Posterior cingulate gyrus (tissue), 11 donors: ENCODE results near the gene SYNJ2.
A peak's percentile ranks its signal among the peaks of the same experiment; 100 is the strongest.
"Not testable (repeated sequence)": the region's sequence is repeated elsewhere in the genome, so short reads cannot be mapped to it uniquely, and the experiment has no call there.

Experiments
- DNase-seq, 10 donors: peaks; one replicate each; pipeline versions ENCODE4 v3.0.0 to v3.0.0-alpha.2; 2020 to 2021; ENCODE audit warnings: mixed read lengths in 3 of 10
- intact Hi-C: fragments of 100-400 bp; cut with DNase I; formaldehyde crosslinking; loops from one replicate; pipeline ENCODE4 v1.15.1; 2023

SYNJ2 gene

DNA sequence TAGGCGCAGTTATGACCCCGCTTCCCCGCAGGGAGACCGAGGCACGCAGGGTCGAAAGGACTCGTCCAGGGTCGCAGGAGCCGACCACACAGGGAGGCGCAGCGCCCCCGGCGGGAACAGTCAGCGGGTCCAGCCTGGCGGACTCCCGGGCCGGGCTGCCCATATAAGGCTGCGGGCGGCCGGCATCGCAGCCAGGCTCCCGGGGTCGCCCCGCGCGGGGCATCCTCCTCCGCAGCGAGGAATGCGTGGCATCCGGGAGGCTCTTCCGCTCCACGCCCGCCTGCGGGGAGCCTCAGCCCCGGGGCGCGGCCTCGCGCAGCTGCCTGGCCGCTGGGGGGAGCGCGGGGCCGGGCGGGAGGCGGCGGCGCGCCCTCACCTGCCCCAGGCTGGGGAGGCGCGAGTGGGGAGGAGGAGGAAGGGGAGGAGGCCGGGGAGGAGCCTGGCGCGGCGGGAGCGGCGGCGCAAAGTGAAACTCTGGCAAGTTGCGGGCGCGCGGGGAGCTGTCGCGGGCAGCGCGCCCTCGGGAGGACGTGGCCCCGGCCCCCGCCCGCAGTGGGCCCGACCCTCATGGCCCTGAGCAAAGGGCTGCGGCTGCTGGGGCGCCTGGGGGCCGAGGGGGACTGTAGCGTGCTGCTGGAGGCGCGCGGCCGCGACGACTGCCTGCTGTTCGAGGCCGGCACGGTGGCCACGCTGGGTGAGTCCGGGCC is at the start of gene SYNJ2:
Gene SYNJ2, plus strand, starts transcription at position 469 of the 707 bp plus-strand sequence. Its CDS starts 99 bp downstream, at position 568.
- peak; percentile 58 to 96 (median 64) for DNase-seq
- intact Hi-C loops: loop anchor here (5.0 kb wide), 1 partner anchor 91 kb away; no protein-coding TSS in a partner anchor

DNA sequence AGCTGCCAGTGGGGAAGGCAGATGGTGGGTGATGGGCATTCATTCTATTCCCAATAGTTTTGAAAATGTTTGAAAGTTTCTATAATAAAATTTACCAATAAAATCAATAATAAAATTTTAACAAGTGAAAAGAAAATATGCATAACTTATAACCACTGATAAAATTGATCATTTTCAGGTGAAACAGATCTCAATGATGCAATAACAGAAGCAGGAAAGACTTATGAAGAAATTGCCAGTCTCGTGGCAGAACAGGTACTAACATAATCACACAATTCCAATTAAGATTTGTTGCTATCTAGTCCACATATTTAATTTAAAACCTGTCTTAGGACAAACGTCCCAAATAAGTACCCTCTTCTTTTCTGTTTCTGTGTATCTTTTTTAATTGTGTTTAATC is 45.9 kb upstream of the SYNJ2 start:
- DNase-seq: no peak
- intact Hi-C loops: no loop called here

- intact Hi-C loops: no loop called here
These were observed 44.3 kb upstream of the SYNJ2 start for GRCh38 chr6:157937318-157937717.

GRCh38 chr6:157937916-157938315 is 43.7 kb upstream of the SYNJ2 start:
- intact Hi-C loops: no loop called here
- no peak for DNase-seq

More at GRCh38 chr6:157937318-157937717, 44.3 kb upstream of the SYNJ2 start:
- DNase-seq: no peak

- intact Hi-C loops: loop anchor here (5.0 to 10.0 kb wide), 2 partner anchors 38 to 296 kb away; no protein-coding TSS in a partner anchor
- DNase-seq: not testable (repeated sequence)
These were observed 41.2 kb upstream of the SYNJ2 start for GRCh38 chr6:157940375-157941036.

- DNase-seq: peak; percentile 66 to 97 (median 80)
- intact Hi-C loops: loop anchor here (5.0 to 10.0 kb wide), 2 partner anchors 39 to 296 kb away; no protein-coding TSS in a partner anchor
These were observed 40.4 kb upstream of the SYNJ2 start for GRCh38 chr6:157941101-157941863.

DNA sequence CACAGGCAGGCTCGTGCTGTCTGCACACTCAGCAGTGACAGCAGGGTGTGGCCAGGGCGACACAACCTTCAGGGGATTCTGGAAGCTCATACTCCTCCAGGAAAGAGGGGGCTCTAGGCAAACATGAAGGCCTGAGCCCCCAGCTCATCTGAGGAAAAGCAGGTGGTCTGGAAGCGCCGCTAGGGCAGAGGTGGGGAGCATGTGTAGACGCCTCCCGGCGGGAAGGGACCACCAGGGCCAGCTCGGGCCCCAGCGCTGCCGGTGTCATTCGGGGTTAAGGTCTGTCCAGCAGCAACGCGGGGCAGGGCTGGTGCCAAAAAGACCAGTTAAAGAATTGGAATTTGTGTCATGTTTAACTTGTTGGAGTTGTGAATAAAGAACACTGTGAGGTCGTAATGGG is 39.3 kb upstream of the SYNJ2 start:
- intact Hi-C loops: loop anchor here (5.0 to 10.0 kb wide), 2 partner anchors 40 to 298 kb away; no protein-coding TSS in a partner anchor
- DNase-seq: peak in 1 of 10 donors; percentile 73

DNA sequence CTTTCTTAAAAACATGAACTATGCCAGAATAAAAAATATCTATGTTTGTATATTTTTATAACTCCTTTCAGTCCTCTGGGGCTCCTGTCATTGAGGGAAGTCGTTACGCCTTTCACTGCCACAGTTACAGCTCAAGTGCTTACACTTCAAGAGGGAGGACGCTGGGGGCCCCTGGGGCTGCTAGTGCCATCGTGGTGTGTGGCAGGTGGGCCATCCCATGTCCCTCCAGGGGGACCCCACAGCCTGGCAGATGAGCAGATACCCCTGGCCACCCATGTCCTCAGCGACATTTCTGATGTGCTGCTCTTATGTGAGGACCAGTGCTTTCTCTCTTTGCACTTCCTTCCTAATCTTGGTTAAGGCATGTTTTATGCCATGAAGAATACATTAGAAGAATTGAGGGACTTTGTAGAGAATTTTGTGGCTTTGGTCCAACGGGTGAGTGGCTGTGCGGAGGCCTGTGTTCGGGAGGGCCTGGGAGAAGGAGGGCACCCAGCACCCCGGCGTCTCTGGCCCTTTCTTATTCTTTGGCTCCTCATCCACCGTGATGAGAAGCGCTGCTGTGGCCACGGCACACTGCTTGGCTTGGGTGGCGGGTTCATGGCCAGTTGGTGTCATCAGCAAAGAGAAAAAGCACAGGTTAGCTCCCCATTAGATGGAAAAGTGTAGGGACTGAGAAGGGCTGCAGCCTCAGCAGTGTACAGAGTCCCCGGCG is 38.3 kb upstream of the SYNJ2 start:
- no peak for DNase-seq
- intact Hi-C loops: loop anchor here (5.0 to 10.0 kb wide), 2 partner anchors 41 to 299 kb away; no protein-coding TSS in a partner anchor

DNA sequence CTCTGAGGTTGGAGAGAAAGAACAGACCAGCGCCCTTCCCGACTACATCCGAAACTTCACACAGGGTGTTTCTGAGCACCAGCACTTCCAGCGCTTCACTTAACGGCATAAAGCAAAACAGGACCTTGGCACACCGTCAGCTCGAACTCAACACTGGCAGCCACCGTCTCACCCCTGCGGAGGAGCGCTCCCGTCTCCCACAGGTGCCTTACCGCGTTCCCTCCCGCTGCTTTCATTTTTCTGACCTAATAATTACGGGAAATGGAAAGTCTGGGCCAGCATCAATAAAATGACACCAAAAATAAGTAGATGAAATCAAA is 37.7 kb upstream of the SYNJ2 start:
- no peak for DNase-seq
- intact Hi-C loops: loop anchor here (5.0 to 10.0 kb wide), 2 partner anchors 42 to 299 kb away; no protein-coding TSS in a partner anchor

- DNase-seq: no peak
- intact Hi-C loops: loop anchor here (5.0 to 10.0 kb wide), 2 partner anchors 43 to 300 kb away; no protein-coding TSS in a partner anchor
These were observed 36.4 kb upstream of the SYNJ2 start for GRCh38 chr6:157944983-157945931.

- intact Hi-C loops: loop anchor here (10.0 kb wide), 1 partner anchor 301 kb away; no protein-coding TSS in a partner anchor
These were observed 35.5 kb upstream of the SYNJ2 start for GRCh38 chr6:157946053-157946617.

GRCh38 chr6:157946865-157947532 is 34.7 kb upstream of the SYNJ2 start:
- peak in 1 of 10 donors; percentile 80 for DNase-seq
- intact Hi-C loops: loop anchor here (1.0 to 10.0 kb wide), 2 partner anchors 191 to 302 kb away; no protein-coding TSS in a partner anchor

More at GRCh38 chr6:157946053-157946617, 35.5 kb upstream of the SYNJ2 start:
- peak in 1 of 10 donors; percentile 74 for DNase-seq

DNA sequence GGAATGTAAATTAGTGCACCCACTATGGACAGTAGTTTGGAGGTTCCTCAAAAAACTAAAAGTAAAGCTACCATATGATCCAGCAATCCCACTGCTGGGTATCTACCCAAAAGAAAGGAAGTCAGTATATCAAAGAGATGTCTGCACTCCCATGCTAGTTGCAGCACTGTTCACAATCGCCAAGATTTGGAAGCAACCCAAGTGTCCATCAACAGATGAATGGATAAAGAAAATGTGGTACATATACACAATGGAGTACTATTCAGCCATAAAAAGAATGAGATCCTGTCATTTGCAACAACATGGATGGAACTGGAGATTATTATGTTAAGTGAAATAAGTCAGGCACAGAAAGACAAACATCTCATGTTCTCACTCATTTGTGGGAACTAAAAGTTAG is 30.8 kb upstream of the SYNJ2 start:
- DNase-seq, intact Hi-C loops: not testable (repeated sequence)

DNA sequence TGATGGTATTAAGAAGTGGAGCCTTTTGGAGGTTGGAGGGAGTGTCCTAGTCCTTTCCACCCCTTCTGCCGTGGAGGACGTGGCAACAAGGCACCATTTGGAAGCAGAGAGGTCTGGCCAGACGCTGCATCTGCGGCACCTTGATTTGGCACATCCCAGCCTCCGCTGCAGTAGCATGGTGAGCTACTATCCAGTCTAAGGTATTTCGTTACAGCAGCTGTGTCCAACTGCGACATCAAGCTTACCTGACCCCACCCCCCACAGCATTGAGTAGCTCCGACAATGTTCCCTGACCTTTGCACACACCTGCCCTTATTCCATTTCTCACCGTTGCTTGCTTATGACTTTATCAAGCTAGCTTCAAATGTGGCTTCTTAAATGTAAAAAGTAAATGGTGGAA is 29.8 kb upstream of the SYNJ2 start:
- intact Hi-C loops: no loop called here
- DNase-seq: no peak

- no peak for DNase-seq
- intact Hi-C loops: no loop called here
These were observed 28.8 kb upstream of the SYNJ2 start for GRCh38 chr6:157952861-157953351.

DNA sequence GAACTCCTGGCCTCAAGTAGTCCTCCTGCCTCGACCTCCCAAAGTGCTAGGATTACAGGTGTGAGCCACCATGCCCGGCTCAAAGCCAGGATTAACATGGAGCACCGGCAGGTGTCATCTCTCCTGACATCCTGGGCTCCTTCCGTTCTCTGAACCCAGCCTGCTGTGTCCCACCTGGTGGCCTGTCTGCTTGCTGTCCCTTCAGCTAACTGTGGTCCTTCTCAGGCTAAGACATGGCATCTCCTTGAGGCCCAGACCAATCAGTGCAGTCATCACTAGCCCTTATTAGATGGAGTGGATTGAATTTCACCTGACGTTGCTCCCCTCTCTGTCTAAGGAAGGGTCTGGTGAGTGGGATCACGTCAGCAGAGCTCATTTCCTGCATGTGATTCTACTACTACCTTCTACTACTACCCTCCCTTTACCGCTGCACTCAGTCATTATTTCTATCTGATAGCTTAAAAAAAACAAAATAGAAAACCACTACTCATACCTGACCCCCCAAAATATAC is 28.0 kb upstream of the SYNJ2 start:
- DNase-seq: no peak
- intact Hi-C loops: no loop called here
